ENCODE measurements around the gene METTL21A.

DNA sequence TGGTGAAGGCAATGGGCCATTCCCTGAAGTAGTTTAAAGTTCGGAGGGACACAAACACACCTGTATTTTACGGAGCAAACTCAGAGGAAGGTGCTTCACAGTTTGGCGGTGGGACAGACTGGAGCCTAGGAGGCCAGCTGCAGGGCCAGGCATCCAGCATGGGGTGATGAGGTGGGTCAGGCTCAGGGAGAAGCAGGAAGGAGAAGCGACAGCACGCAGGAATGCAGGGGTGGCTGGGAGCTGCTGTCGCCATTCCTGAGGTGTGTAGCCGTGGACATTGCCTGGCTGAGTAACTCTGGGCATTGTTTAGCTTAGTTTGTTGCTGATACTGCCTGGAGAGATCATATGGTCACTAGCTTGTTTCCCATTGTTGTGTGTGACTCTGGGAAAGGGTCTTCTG is 35.8 kb upstream of the METTL21A start:
- TF ChIP-seq, protein P1, sequence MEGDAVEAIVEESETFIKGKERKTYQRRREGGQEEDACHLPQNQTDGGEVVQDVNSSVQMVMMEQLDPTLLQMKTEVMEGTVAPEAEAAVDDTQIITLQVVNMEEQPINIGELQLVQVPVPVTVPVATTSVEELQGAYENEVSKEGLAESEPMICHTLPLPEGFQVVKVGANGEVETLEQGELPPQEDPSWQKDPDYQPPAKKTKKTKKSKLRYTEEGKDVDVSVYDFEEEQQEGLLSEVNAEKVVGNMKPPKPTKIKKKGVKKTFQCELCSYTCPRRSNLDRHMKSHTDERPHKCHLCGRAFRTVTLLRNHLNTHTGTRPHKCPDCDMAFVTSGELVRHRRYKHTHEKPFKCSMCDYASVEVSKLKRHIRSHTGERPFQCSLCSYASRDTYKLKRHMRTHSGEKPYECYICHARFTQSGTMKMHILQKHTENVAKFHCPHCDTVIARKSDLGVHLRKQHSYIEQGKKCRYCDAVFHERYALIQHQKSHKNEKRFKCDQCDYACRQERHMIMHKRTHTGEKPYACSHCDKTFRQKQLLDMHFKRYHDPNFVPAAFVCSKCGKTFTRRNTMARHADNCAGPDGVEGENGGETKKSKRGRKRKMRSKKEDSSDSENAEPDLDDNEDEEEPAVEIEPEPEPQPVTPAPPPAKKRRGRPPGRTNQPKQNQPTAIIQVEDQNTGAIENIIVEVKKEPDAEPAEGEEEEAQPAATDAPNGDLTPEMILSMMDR (IDR thresholded peaks at IDR 0.05) = no peak
- TF ChIP-seq POLR2A (IDR thresholded peaks at IDR 0.05) = no peak

All from testis (tissue), 2 donors.